ENCODE data around the gene SYDE1. TPM values are rescaled to one million over a fixed set of nuclear protein-coding genes. Genes with fewer than 3 reads are reported as not detected.
A peak's percentile ranks its signal among the peaks of the same experiment; 100 is the strongest.

The SYDE1 gene
- total RNA-seq, 1 donor from 2014 or later: 23.7 TPM

- Mint-ChIP-seq H3K36me3 (no peaks in the 10 kb centered on the region), H3K27ac (peak overlapping the region; percentile 93), H3K27me3 (no peaks in the 10 kb centered on the region), H3K9me3 (peaks cover 7% of the 10 kb centered on the region), H3K4me1 (ENCODE audit: unreplicated experiment) (no peaks in the 10 kb centered on the region), H3K4me3 (peak overlapping the region; percentile 44)
- no peak for DNase-seq (ENCODE audit: extremely low spot score, unreplicated experiment)
- TF ChIP-seq CTCF (conservative IDR thresholded peaks at IDR 0.05): no peak
Measured at GRCh38 chr19:15098460-15098859, 8.7 kb upstream of the SYDE1 start.

DNA sequence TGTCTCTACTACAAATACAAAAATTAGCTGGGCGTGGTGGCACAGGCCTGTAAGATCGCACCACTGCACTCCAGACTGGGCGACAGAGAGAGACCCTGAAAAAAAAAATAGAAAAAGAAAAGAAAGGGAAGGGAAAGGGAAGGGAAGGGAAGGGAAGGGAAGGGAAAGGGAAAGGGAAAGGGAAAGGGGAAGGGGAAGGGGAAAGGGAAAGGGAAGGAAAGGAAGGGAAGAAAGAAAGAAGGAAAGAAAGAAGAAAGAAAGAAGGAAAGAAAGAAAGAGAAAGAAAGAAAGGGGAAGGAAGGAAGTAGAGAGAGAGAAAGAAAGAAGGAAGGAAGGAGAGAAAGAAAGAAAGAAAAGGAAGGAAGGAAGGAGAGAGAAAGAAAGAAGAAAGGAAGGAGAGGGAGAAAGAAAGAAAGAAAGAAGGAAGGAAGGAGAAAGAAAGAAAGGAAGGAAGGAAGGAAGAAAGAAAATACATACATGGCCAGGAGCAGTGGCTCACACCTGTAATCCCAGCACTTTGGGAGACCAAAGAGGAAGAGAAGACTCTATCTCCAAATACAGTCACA is 8.1 kb upstream of the SYDE1 start:
- Mint-ChIP-seq H3K4me3 (no peak overlapping the region), H3K36me3 (no peaks in the 10 kb centered on the region), H3K27me3 (no peaks in the 10 kb centered on the region), H3K9me3 (peaks cover 10% of the 10 kb centered on the region), H3K4me1 (ENCODE audit: unreplicated experiment) (no peaks in the 10 kb centered on the region), H3K27ac (peak overlapping the region; percentile 93)
- DNase-seq (ENCODE audit: extremely low spot score, unreplicated experiment): no peak
- TF ChIP-seq CTCF (conservative IDR thresholded peaks at IDR 0.05): no peak

DNA sequence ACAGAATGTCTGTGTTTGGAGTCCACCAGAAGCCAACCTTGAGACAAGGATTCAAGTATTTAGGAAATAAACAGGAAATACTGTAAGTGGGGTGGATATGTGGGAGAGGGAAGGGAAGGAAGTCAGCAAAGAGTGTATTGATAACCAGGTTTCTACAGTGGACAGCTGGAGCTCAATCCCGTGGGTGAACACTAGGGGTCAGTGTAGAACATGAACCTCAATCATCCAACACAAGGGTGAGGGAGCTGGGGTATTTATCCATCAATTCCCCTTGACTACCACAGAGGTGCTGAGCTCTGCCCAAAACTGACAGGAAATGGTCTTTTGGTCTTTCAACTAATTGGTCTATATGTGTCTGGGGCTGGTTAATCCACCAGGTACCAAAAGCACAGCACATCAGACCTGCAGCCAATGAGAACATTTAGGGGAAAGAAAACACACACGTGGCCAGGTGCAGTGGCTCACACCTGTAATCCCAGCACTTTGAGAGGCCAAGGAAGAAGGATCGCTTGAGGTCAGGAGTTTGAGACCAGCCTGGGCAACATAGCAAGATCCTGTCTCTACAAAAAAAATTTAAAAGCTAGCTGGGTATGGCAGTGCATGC is 5.6 kb upstream of the SYDE1 start:
- Mint-ChIP-seq H3K9me3 (peaks cover 13% of the 10 kb centered on the region), H3K4me3 (no peak overlapping the region), H3K27me3 (peaks cover 2% of the 10 kb centered on the region), H3K4me1 (ENCODE audit: unreplicated experiment) (peaks cover 1% of the 10 kb centered on the region), H3K27ac (no peak overlapping the region), H3K36me3 (no peaks in the 10 kb centered on the region)
- TF ChIP-seq CTCF (conservative IDR thresholded peaks at IDR 0.05): peak; percentile 78
- DNase-seq (ENCODE audit: extremely low spot score, unreplicated experiment): no peak

GRCh38 chr19:15104003-15104402 is 3.2 kb upstream of the SYDE1 start:
- Mint-ChIP-seq H3K27ac (peak overlapping the region; percentile 17), H3K9me3 (peaks cover 13% of the 10 kb centered on the region), H3K4me1 (ENCODE audit: unreplicated experiment) (peaks cover 15% of the 10 kb centered on the region), H3K36me3 (no peaks in the 10 kb centered on the region), H3K4me3 (no peak overlapping the region), H3K27me3 (peaks cover 2% of the 10 kb centered on the region)
- no peak for DNase-seq (ENCODE audit: extremely low spot score, unreplicated experiment)
- TF ChIP-seq CTCF (conservative IDR thresholded peaks at IDR 0.05): no peak

- DNase-seq (ENCODE audit: extremely low spot score, unreplicated experiment): no peak
- Mint-ChIP-seq H3K27ac (peak overlapping the region; percentile 17), H3K4me1 (ENCODE audit: unreplicated experiment) (peaks cover 15% of the 10 kb centered on the region), H3K27me3 (peaks cover 2% of the 10 kb centered on the region), H3K4me3 (no peak overlapping the region), H3K9me3 (peaks cover 13% of the 10 kb centered on the region), H3K36me3 (no peaks in the 10 kb centered on the region)
- TF ChIP-seq CTCF (conservative IDR thresholded peaks at IDR 0.05): no peak
Measured at GRCh38 chr19:15104411-15104810, 2.8 kb upstream of the SYDE1 start.

All from type B pancreatic cell (in vitro differentiated cells).